IMR-90 (cell line): ENCODE data around the gene DPF3. TPM values are rescaled to one million over a fixed set of nuclear protein-coding genes. Genes with fewer than 3 reads are reported as not detected.
A peak's percentile ranks its signal among the peaks of the same experiment; 100 is the strongest.
"Not testable (repeated sequence)": the region's sequence is repeated elsewhere in the genome, so short reads cannot be mapped to it uniquely, and the experiment has no call there.

ENCODE experiments used
- ATAC-seq: fragments of 200-7000 bp; cut with Tn5 transposase; 2 replicates; pipeline ENCODE4 v1.9.1; 2020; ENCODE audit warnings: low read depth, mild to moderate bottlenecking, moderate library complexity
- BruUV-seq: library from RNA; stranded (reverse); fragments of 400-500 nt; replicated peaks from 2 replicates; lab custom pipeline; 2021; lab: Mats Ljungman, UMichigan
- CTCF ChIA-PET: fragments of 300-600 bp; formaldehyde crosslinking; extraction: SDS; loops from one replicate; lab custom pipeline; 2021; ENCODE audit warnings: antibody characterized with exemption; lab: Yijun Ruan, JAX
- POLR2A ChIA-PET: fragments of 300-600 bp; sonication (Branson Sonifier 250); formaldehyde crosslinking; loops from one replicate; lab custom pipeline; 2022; ENCODE audit warnings: antibody characterized with exemption; ENCODE audit not compliant: unreplicated experiment; lab: Charles Lee
- DNase-seq: peaks from one replicate; pipeline ENCODE4 v3.0.0; 2013
- H2AFZ ChIP-seq: replicated peaks from 2 replicates; pipeline ENCODE3; 2013; ENCODE audit warnings: low read length, mild to moderate bottlenecking; ENCODE audit not compliant: poor library complexity
- H2AK5ac ChIP-seq: 2 replicates; pipeline ENCODE4 v1.6.1; 2013; ENCODE audit warnings: low read depth, low read length, inconsistent platforms
- H2AK9ac ChIP-seq: replicated peaks from 2 replicates; pipeline ENCODE3; 2013; ENCODE audit warnings: mild to moderate bottlenecking, low read depth, low read length, moderate library complexity; ENCODE audit not compliant: poor library complexity
- H2BK120ac ChIP-seq: 2 replicates; pipeline ENCODE4 v1.6.1; 2013; ENCODE audit warnings: low read depth, low read length, inconsistent platforms
- H2BK15ac ChIP-seq: 3 replicates; pipeline ENCODE4 v1.6.1; 2013; ENCODE audit warnings: low read depth, low read length, inconsistent platforms
- H2BK20ac ChIP-seq: 2 replicates; pipeline ENCODE4 v1.6.1; 2013; ENCODE audit warnings: low read depth, mild to moderate bottlenecking, inconsistent platforms, low read length, moderate library complexity
- H2BK5ac ChIP-seq: 2 replicates; pipeline ENCODE4 v1.6.1; 2013; ENCODE audit warnings: mild to moderate bottlenecking, low read depth, low read length, inconsistent platforms; ENCODE audit not compliant: poor library complexity, severe bottlenecking
- H3K14ac ChIP-seq: replicated peaks from 2 replicates; pipeline ENCODE4 v1.6.1; 2013; ENCODE audit warnings: low read depth, low read length, inconsistent platforms
- H3K18ac ChIP-seq: 2 replicates; pipeline ENCODE4 v1.6.1; 2013; ENCODE audit warnings: low read depth, low read length, control low read depth
- H3K23ac ChIP-seq: 2 replicates; pipeline ENCODE4 v1.6.1; 2013; ENCODE audit warnings: low read depth, low read length, inconsistent platforms
- H3K27ac ChIP-seq: 2 replicates; pipeline ENCODE4 v1.5.1; 2013; ENCODE audit warnings: mild to moderate bottlenecking, control low read depth, low read length; ENCODE audit not compliant: insufficient read depth
- H3K27me3 ChIP-seq: 2 replicates; pipeline ENCODE4 v1.6.1; 2013; ENCODE audit warnings: low read length; ENCODE audit not compliant: control insufficient read depth, insufficient read depth
- H3K36me3 ChIP-seq: 2 replicates; pipeline ENCODE4 v1.6.1; 2013; ENCODE audit warnings: low read length, mixed read lengths; ENCODE audit not compliant: control insufficient read depth, insufficient read depth
- H3K4ac ChIP-seq: 2 replicates; pipeline ENCODE4 v1.6.1; 2013; ENCODE audit warnings: low read depth, low read length, inconsistent platforms
- H3K4me1 ChIP-seq: 2 replicates; pipeline ENCODE4 v1.6.1; 2013; ENCODE audit warnings: low read length, mixed read lengths; ENCODE audit not compliant: control insufficient read depth, insufficient read depth
- H3K4me2 ChIP-seq: 2 replicates; pipeline ENCODE4 v1.6.1; 2013; ENCODE audit warnings: low read depth, mild to moderate bottlenecking, control low read depth, low read length, moderate library complexity
- H3K4me3 ChIP-seq: 2 replicates; pipeline ENCODE4 v1.5.1; 2013; ENCODE audit warnings: low read depth, mild to moderate bottlenecking, control low read depth, low read length, moderate library complexity; ENCODE audit not compliant: insufficient read depth
- H3K56ac ChIP-seq: 2 replicates; pipeline ENCODE4 v1.6.1; 2013; ENCODE audit warnings: low read length, inconsistent platforms; ENCODE audit not compliant: insufficient read depth; ENCODE audit errors: extremely low read depth
- H3K79me1 ChIP-seq, 2 experiments: 2 replicates each; pipeline ENCODE4 v1.6.1; 2013; ENCODE audit warnings: low read length in 2 of 2, inconsistent platforms in 1 of 2, low read depth in 1 of 2
- H3K9ac ChIP-seq: 2 replicates; pipeline ENCODE4 v1.6.1; 2013; ENCODE audit warnings: low read depth, low read length, control low read depth
- H3K9me1 ChIP-seq: 2 replicates; pipeline ENCODE4 v1.6.1; 2013; ENCODE audit warnings: low read length, inconsistent platforms; ENCODE audit not compliant: insufficient read depth
- H3K9me3 ChIP-seq: 2 replicates; pipeline ENCODE4 v1.6.1; 2013; ENCODE audit warnings: low read length; ENCODE audit not compliant: control insufficient read depth, insufficient read depth
- H4K20me1 ChIP-seq: 2 replicates; pipeline ENCODE4 v1.6.1; 2013; ENCODE audit warnings: low read length, inconsistent platforms; ENCODE audit not compliant: insufficient read depth
- H4K5ac ChIP-seq: 2 replicates; pipeline ENCODE4 v1.6.1; 2013; ENCODE audit warnings: mild to moderate bottlenecking, low read depth, low read length, control low read depth
- H4K8ac ChIP-seq, 2 experiments: 2 replicates each; pipeline ENCODE4 v1.6.1; 2013; ENCODE audit warnings: low read depth in 2 of 2, low read length in 2 of 2, control low read depth in 1 of 2, inconsistent platforms in 1 of 2
- H4K91ac ChIP-seq: 2 replicates; pipeline ENCODE4 v1.6.1; 2013; ENCODE audit warnings: low read depth, low read length, inconsistent platforms; ENCODE audit not compliant: insufficient read depth
- CEBPB ChIP-seq: IDR thresholded peaks from 2 replicates; pipeline ENCODE4 v1.6.1; 2012; ENCODE audit warnings: low read depth, low read length, improper control_type of control experiment
- NFE2L2 ChIP-seq: fragments of 150-350 bp; IDR thresholded peaks from 2 replicates; pipeline ENCODE4 v1.6.1; 2016; ENCODE audit warnings: low read depth, mild to moderate bottlenecking, low read length
- WGBS, 2 experiments: methylation state at CpG; one replicate each; pipeline versions ENCODE4 v1.1.5 to v1.1.7; 2013; ENCODE audit warnings: missing lambda C conversion rate in 2 of 2; ENCODE audit not compliant: insufficient read length in 1 of 2; ENCODE audit errors: extremely low coverage in 2 of 2; 5-methylcytosine and 5-hydroxymethylcytosine counted together
- dilution Hi-C: fragments of 300-500 bp; cut with HindIII; formaldehyde crosslinking; loops from one replicate; pipeline ENCODE4 v1.14.3; 2018; ENCODE audit warnings: low sequenced_read_pairs; ENCODE audit not compliant: unreplicated experiment
- in situ Hi-C: fragments of 300-500 bp; cut with MboI; formaldehyde crosslinking; loops from 3 replicates; pipeline ENCODE4 v1.14.3; 2019; ENCODE audit warnings: low sequenced_read_pairs, inconsistent platforms, mixed read lengths
- intact Hi-C: fragments of 100-400 bp; cut with micrococcal nuclease; formaldehyde crosslinking; loops from 2 replicates; pipeline ENCODE4 v1.10.0; 2022
- polyA plus RNA-seq, 3 experiments: library from polyadenylated mRNA; depleted of rRNA; stranded (reverse); fragments of >200 nt; gene quantifications; 2 replicates each; pipeline ENCODE4 v1.2.3, GENCODE V29; 2012; ENCODE audit warnings: low replicate concordance in 1 of 3
- total RNA-seq: library from RNA; depleted of rRNA; stranded (reverse); fragments of >200 nt; gene quantifications from 2 replicates; pipeline ENCODE4 v1.2.3, GENCODE V29; 2012

Gene DPF3
- total and polyA plus RNA-seq, 2 of the 4 experiments (the other 2 are of a cell fraction): 30.5 to 32.8 TPM

DNA sequence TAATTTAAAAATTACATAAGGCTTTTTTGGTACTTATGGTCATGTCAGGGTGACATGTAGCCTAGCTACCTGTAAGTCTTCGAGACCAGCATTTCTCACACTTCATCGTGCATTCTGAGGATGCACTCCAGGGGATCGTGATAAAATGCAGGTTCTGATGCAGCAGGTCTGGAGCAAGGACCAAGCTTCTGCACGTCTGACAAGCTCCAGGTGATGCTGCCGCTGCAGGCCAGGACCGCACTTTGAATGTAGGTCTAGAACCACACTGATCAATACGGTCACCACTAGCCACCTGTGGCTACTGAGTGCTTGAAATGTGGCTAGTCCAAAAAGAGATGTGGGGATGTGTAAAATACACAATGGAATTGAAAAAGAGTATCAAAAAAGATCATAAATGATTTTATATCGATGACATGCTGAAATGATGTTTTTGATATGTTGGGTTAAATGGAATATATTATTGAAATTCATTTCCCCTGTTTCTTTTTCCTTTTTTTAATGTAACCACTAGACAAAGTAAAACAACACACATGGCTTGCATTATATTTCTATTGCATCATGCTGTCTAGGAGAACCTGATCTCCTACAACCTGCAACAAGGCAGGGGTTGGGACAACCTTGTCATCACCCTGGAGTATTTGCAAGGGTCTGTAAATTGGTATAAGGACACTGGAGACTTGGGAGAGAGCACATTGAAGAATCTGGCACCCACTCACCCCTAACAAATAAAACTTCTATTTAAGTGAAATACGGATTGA lies 142.4 kb downstream of the DPF3 start:
- Histone ChIP-seq H4K5ac (no peak overlapping the region), H3K23ac (no peak overlapping the region), H3K27me3 (no peaks in the 10 kb centered on the region), H2BK15ac (no peak overlapping the region), H3K4ac (no peak overlapping the region; the same call in 1 of the 2 replicates), H3K56ac (no peak overlapping the region), H3K36me3 (peaks cover 3% of the 10 kb centered on the region; the same call in 1 of the 2 replicates), H3K14ac (peak overlapping the region; percentile 34; the same call in 1 of the 2 replicates), H3K9ac (no peak overlapping the region), H2BK5ac (no peak overlapping the region), H3K9me1 (peaks cover 21% of the 10 kb centered on the region), H2AK5ac (no peak overlapping the region), H3K9me3 (no peaks in the 10 kb centered on the region), H3K4me2 (no peak overlapping the region), H3K4me1 (peaks cover 7% of the 10 kb centered on the region), H3K4me3 (no peak overlapping the region), H2BK20ac (no peak overlapping the region; the same call in 1 of the 2 replicates), H3K18ac (no peak overlapping the region), H3K79me1 (peaks cover 6 to 28% of the 10 kb centered on the region in 2 experiments; a peak in 3 of 4 replicates), H4K91ac (no peak overlapping the region; the same call in 1 of the 2 replicates), H4K20me1 (no peaks in the 10 kb centered on the region), H3K27ac (no peak overlapping the region), H2AFZ (no peak overlapping the region), H2AK9ac (no peak overlapping the region), H2BK120ac (peak overlapping the region; percentile 19; the same call in 1 of the 2 replicates), H4K8ac (no peak overlapping the region)
- TF ChIP-seq CEBPB (peak; percentile 57; the same call in 1 of the 2 replicates), NFE2L2 (no peak)
- in situ Hi-C loops (no loop called here), dilution Hi-C loops (no loop called here), intact Hi-C loops (no loop called here)
- BruUV-seq: no TSS peak
- CTCF ChIA-PET: no interaction called here
- ATAC-seq (no peak), DNase-seq (peak; percentile 32)
- POLR2A ChIA-PET: no interaction called here
- 87 to 100% methylated on average over 1 to 5 of the region's 9 CpGs for WGBS, 2 experiments

DNA sequence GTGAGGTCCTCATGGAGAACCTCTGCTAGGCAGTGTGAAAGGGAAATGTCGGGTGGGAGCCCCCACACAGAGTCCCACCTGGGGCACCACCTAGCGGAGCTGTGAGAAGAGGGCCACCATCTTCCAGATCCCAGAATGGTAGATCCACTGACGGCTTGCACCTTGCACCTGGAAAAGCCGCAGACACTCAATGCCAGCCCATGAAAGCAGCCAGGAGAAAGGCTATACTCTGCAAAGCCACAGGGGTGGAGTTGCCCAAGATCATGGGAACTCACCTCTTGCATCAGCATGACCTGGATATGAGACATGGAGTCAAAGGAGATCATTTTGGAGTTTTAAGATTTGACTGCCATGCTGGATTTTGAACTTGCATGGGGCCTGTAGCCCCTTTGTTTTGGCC lies 145.0 kb downstream of the DPF3 start:
- H3K4ac ChIP-seq, H2BK120ac ChIP-seq, H4K5ac ChIP-seq, H4K8ac ChIP-seq, ATAC-seq, H4K91ac ChIP-seq, H3K18ac ChIP-seq, H2BK5ac ChIP-seq, H2BK20ac ChIP-seq, CTCF ChIA-PET, H3K27me3 ChIP-seq, H3K56ac ChIP-seq, H2AFZ ChIP-seq, BruUV-seq, H4K20me1 ChIP-seq, H3K23ac ChIP-seq, POLR2A ChIA-PET, H3K4me2 ChIP-seq, H3K27ac ChIP-seq, H3K14ac ChIP-seq, H2AK9ac ChIP-seq, H3K9ac ChIP-seq, H3K9me3 ChIP-seq, H2AK5ac ChIP-seq, H3K36me3 ChIP-seq, dilution Hi-C loops, in situ Hi-C loops, H3K4me3 ChIP-seq, DNase-seq, H2BK15ac ChIP-seq: not testable (repeated sequence)
- peaks cover 19% of the 10 kb centered on the region for H3K4me1 ChIP-seq
- WGBS, 2 experiments: no CpG with 5 or more reads among the region's 4 CpGs
- peaks cover 25% of the 10 kb centered on the region for H3K9me1 ChIP-seq
- intact Hi-C loops: loop anchor here (5.0 kb wide), 2 partner anchors 143 to 232 kb away; partner anchors contain the start of gene DPF3
- H3K79me1 ChIP-seq: peaks cover 6 to 27% of the 10 kb centered on the region in 2 experiments; a peak in 2 of 4 replicates
